ENCODE measurements around the gene ADGB. TPM values are rescaled to one million over a fixed set of nuclear protein-coding genes. Genes with fewer than 3 reads are reported as not detected.

The ADGB gene
- total RNA-seq, 1 donor from 2014 or later, result not detected

DNA sequence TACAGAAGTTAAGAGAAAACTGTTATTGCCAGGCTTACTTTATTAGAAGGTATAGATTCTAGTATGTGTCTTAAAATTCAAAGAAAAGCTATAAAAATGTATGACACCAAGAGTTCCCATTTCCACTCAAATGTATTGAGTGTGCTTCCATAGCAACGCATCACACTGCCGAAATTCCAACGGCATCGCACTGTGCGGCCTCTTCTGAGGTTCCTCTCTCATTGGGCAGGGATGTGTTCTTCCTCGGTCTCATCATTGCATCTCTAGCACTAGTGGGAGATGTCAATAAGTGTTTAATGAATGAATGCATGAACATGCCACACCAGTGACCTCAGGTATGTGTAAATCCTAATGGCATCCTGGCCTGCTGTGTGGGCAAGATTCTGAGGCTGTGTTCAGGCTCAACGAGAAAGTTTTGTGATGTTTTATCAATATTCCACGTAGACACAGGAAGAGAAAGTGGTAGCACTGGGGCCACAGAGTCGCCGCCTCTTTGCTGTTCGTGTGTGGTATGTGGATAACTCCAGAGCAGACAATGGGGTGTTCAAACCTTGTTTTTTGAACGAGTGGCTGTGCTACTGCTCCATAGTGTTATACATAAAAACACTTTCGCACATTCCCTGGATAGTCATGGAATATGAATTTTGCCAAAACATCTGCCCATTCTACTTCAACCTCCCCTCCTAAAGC, 171.6 kb downstream of the ADGB start:
- intact Hi-C loops (cut with DNase I), result no loop called here
- Histone ChIP-seq H3K27me3 (no peaks in the 10 kb centered on the region), H3K36me3 (no peaks in the 10 kb centered on the region), H3K4me1 (no peaks in the 10 kb centered on the region), H3K27ac (no peak overlapping the region), H3K9me3 (no peaks in the 10 kb centered on the region), H3K4me3 (no peak overlapping the region)
- TF ChIP-seq POLR2AphosphoS5 (IDR thresholded peaks at IDR 0.05; ENCODE audit: insufficient read depth in 1 of 2, low read depth in 1 of 2), result no peak
- no peak for DNase-seq (ENCODE audit: extremely low spot score in 2 of 2)

DNA sequence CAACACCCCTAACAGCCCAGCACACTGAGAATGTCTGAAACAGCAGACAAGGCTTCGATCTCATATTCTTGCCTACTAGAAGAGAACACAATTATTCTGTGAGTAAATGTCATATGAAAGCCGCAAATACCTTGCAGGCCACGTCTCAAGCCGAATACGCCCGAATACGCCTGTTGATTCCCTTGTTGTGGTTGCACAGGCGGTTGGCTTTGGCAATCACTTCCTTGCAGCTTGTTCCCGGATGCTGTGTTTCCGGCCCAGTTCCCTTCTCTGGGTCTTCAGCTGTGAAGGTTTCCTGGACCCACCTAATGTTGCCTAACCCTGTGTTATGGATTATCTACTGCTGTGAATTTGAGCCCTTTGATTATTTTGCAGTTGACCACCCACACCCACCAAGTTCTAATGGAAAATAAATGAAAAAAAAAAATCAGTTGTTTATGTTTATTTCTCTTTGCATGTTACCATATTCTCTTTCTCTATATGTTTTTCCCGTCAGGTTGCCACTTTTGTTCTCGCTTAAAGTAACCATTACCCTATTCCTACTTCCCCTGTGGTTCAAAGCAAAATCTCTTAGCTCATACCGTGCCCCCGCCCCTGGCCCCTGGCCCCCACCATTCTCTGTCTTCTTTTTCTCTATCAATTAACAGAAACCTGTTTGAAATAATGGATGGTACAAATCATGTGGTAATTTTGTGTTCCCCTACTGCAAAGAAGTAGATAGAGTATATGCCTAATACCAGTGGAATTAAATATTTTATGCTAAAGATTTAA, 172.4 kb downstream of the ADGB start:
- H3K4me3 ChIP-seq, result no peak overlapping the region
- intact Hi-C loops (cut with DNase I), result no loop called here
- H3K27ac ChIP-seq, result no peak overlapping the region
- no peak for DNase-seq (ENCODE audit: extremely low spot score in 2 of 2)
- no peaks in the 10 kb centered on the region for H3K4me1 ChIP-seq
- TF ChIP-seq POLR2A (IDR thresholded peaks at IDR 0.05) (no peak), POLR2AphosphoS5 (IDR thresholded peaks at IDR 0.05; ENCODE audit: insufficient read depth in 1 of 2, low read depth in 1 of 2) (no peak)
- TF ChIP-seq, protein P1, sequence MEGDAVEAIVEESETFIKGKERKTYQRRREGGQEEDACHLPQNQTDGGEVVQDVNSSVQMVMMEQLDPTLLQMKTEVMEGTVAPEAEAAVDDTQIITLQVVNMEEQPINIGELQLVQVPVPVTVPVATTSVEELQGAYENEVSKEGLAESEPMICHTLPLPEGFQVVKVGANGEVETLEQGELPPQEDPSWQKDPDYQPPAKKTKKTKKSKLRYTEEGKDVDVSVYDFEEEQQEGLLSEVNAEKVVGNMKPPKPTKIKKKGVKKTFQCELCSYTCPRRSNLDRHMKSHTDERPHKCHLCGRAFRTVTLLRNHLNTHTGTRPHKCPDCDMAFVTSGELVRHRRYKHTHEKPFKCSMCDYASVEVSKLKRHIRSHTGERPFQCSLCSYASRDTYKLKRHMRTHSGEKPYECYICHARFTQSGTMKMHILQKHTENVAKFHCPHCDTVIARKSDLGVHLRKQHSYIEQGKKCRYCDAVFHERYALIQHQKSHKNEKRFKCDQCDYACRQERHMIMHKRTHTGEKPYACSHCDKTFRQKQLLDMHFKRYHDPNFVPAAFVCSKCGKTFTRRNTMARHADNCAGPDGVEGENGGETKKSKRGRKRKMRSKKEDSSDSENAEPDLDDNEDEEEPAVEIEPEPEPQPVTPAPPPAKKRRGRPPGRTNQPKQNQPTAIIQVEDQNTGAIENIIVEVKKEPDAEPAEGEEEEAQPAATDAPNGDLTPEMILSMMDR (IDR thresholded peaks at IDR 0.05), result no peak
- H3K36me3 ChIP-seq, result no peaks in the 10 kb centered on the region
- no peaks in the 10 kb centered on the region for H3K27me3 ChIP-seq
- H3K9me3 ChIP-seq, result no peaks in the 10 kb centered on the region

DNA sequence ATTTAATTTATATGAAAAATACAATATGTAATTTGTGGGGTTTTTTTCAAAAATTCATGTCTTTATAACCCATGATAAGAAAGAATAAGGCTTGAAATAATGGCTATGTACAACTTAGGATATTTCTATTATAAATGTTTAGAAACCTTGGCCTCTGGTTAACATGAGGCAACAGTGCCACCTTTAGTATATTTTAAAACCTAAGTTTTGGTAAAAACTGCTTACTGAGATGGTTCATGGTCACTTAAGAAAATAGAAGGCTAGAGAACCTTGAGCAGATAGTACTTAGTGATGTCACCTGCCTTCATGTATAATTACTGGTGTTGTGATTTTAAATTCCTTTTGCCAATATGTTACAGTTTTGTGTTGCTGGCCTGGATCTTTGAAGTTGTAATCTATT, 176.4 kb downstream of the ADGB start:
- Histone ChIP-seq H3K27ac (no peak overlapping the region), H3K36me3 (no peaks in the 10 kb centered on the region), H3K4me1 (no peaks in the 10 kb centered on the region), H3K9me3 (no peaks in the 10 kb centered on the region), H3K4me3 (no peak overlapping the region), H3K27me3 (no peaks in the 10 kb centered on the region)
- TF ChIP-seq POLR2A (IDR thresholded peaks at IDR 0.05), result no peak
- TF ChIP-seq POLR2AphosphoS5 (IDR thresholded peaks at IDR 0.05; ENCODE audit: insufficient read depth in 1 of 2, low read depth in 1 of 2), result no peak
- TF ChIP-seq, protein P1 (IDR thresholded peaks at IDR 0.05), result no peak
- intact Hi-C loops (cut with DNase I), result no loop called here
- no peak for DNase-seq (ENCODE audit: extremely low spot score in 2 of 2)

DNA sequence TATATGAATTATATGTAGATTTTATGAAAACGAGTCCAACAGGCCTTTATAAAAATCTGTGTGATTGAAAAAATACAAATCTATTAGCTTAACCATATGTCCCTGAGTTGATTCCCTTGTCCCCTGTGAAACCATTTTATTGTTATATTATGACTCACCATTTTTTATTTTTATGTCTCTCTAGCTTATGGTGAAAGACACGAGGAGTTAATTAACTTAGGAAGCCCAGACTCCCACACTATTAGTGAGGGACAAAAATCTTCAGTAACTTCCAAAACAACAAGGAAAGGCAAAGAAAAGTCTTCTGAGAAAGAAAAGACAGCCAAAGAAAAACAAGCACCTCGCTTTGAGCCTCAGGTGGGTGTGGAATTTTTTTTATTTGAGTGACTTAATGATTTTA, 183.1 kb downstream of the ADGB start:
- intact Hi-C loops (cut with DNase I), result no loop called here
- H3K36me3 ChIP-seq, result no peaks in the 10 kb centered on the region
- H3K27ac ChIP-seq, result no peak overlapping the region
- no peaks in the 10 kb centered on the region for H3K9me3 ChIP-seq
- H3K27me3 ChIP-seq, result no peaks in the 10 kb centered on the region
- no peak overlapping the region for H3K4me3 ChIP-seq
- no peak for DNase-seq (ENCODE audit: extremely low spot score in 2 of 2)
- TF ChIP-seq POLR2A (IDR thresholded peaks at IDR 0.05) (no peak), POLR2AphosphoS5 (IDR thresholded peaks at IDR 0.05; ENCODE audit: insufficient read depth in 1 of 2, low read depth in 1 of 2) (no peak)
- TF ChIP-seq, protein P1 (IDR thresholded peaks at IDR 0.05), result no peak
- H3K4me1 ChIP-seq, result no peaks in the 10 kb centered on the region

DNA sequence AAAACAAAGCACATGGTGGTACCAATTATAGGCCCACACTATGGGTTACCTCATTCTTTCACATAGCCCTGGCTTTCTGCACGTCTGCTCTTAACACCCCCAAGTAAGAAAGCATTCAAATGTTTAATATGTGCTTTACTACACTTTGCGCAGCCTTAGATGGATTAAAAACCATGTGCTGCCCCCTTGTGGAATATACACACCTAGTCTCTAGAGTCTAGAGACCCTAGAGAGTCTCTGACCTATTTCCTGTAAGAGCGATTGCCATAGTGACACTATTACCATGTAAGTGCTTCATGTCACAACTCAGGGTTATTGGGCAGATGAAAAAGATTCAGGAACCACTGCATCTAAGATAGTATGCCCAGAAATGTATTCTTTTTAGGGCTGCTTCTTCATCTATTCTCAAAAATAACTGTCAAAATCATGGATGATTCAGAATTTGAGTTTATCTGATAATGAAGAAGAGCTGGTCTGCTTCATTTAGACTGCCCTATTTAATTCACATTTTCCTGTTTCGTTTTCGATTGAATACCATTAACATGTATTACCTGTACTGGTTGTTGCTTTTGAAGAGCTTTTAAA, 186.3 kb downstream of the ADGB start:
- H3K27ac ChIP-seq, result no peak overlapping the region
- no peak for DNase-seq (ENCODE audit: extremely low spot score in 2 of 2)
- intact Hi-C loops (cut with DNase I), result no loop called here
- H3K4me3 ChIP-seq, result no peak overlapping the region
- no peaks in the 10 kb centered on the region for H3K4me1 ChIP-seq
- H3K36me3 ChIP-seq, result no peaks in the 10 kb centered on the region
- no peaks in the 10 kb centered on the region for H3K27me3 ChIP-seq
- TF ChIP-seq POLR2A (IDR thresholded peaks at IDR 0.05) (no peak), POLR2AphosphoS5 (IDR thresholded peaks at IDR 0.05; ENCODE audit: insufficient read depth in 1 of 2, low read depth in 1 of 2) (no peak)
- TF ChIP-seq, protein P1 (IDR thresholded peaks at IDR 0.05), result no peak
- H3K9me3 ChIP-seq, result no peaks in the 10 kb centered on the region
